HG02798 (cell line): Measurements from ENCODE around the gene RCL1.

Experiments used
- ATAC-seq: cut with Tn5 transposase; IDR thresholded peaks from one replicate; pipeline ENCODE4 v1.9.1; 2021; ENCODE audit warnings: mild to moderate bottlenecking; ENCODE audit not compliant: unreplicated experiment, poor library complexity

RCL1 gene

DNA sequence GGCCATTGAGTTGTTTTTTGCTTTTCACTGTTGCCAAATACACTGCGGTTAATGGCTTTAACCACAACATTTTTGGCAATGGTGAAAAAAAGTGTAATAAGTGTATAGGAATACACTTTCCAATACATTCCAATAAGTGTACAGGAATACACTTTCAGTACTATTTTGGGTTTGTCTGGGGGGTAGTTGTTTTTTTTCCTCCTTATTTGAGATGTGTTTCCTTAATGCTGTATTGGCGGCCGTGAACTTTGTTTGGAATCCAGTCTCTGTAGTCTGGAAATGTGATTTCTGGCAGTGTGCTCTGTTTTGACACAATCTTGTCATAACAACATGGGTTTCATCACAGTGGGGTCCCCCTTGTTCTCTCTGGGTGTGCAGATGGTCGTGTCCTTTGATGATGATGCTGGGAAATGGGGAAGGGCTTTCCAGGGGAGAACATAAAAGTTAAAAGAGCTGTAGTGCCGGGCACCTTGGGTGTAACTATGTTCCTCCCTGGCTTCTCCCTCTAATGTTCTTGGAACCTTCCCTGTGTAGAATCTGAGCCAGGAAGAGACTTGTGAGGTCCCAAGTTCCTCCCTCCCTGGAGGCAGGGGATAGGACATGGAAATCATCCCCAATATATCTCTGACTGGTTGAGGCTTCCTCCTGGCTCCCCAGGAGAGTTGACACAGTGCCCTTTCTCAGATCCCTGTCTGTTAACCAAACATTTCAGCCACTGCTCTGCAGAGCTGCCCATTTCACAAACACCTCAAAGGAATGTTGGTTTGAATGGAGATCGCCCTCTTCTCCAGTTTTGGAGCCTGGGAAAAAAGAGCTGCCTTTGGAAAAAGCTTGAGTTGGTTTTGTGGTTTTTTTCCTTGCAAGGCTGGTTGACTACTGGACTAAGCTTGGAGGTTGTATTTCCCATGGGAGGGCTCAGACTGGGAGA lies 44.8 kb downstream of the RCL1 start:
- no peak for ATAC-seq

DNA sequence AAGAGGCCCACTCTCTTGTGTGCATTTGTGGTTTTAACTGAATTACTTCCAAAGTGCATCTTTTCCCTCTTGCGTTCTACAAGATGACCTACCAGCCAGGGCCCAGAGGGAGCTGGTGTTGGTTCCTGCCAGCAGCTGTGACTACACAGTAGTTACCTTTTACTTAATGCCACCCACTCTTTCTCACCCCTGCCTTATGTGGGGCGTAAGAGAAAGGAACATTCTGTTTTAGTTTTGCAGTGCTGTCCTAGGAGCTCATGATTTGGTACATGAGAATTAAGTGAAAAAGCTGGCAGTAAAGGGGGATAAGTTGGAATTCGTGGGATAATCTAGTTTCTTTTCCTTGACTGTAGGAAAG lies 45.4 kb downstream of the RCL1 start:
- peak; percentile 51 for ATAC-seq

DNA sequence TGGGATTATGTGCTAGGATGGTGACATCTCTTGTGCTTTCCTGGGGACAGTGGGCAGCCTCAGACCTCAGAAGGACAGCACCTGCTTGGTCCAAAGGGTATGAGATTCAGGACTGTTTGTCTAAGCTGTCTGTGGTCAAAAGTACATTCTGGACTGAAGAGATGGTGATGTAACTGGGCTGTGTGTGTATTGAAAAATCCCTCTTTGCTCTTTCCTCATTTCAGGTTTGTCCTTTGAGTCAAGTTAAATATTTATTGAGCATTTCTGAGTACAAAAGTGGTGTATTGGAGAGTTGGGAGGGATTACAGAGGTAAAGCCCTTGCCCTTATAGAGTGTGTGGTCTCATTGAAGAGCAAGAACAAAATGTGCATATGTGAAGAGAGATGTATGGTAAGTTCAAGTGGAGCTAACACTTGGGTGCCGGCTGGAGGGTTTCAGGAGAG lies 46.7 kb downstream of the RCL1 start:
- no peak for ATAC-seq

DNA sequence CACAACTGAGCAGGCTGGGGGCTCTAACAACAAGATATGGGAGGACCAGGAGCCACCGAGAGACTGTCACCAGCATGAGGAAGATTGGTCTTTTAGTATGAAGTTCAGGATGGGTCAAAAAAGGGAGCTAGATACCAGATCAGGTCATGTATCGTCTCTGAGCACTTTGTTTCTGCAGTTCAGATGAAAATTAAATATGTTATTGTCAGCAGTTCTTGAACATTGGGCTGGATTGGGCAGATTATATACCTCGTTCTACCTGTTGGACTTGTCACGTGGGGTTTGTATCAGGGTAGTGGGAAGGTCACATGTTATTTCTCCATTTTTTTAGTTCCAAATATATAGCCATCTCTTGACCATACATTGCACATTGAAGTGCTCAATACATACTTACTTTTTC lies 47.3 kb downstream of the RCL1 start:
- ATAC-seq, result no peak

DNA sequence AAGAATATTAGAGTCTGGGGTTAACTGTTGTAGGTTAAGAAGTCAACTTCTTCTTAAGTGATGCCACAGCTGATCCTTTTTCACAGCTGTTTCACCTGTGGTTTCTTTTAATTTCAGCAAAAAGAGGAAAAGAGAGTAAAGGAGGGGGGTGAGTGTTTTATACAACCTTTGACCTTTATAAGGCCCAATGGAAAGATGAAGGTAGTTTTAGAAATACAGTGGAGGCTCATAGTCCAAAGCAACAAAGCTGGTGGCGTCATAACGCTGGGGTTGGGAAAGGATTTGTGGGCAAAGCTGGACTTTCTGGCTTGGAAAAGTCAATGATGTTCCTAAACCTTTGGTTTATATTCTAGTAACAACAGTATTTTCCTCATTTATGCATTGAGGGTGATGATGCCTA lies 49.5 kb downstream of the RCL1 start:
- ATAC-seq, result no peak

DNA sequence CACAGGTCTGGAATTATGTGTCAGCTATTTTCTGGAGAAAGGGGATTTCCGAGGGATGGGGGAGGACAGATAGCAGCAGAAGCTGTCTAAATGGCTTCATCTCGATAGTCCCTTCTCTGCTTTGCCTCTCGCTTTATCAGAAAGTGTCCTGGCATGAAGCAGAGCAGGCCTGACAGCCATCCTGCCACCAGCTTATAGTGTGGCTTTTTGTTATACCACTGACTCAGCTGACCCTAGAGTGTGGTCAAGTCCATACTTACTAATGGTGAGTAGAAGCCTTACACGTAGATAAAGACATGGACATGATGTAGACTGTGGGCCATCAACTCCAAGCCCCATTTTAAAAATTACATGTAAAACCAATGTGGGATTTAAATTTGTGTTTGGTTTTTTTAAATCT lies 50.0 kb downstream of the RCL1 start:
- ATAC-seq, result no peak

DNA sequence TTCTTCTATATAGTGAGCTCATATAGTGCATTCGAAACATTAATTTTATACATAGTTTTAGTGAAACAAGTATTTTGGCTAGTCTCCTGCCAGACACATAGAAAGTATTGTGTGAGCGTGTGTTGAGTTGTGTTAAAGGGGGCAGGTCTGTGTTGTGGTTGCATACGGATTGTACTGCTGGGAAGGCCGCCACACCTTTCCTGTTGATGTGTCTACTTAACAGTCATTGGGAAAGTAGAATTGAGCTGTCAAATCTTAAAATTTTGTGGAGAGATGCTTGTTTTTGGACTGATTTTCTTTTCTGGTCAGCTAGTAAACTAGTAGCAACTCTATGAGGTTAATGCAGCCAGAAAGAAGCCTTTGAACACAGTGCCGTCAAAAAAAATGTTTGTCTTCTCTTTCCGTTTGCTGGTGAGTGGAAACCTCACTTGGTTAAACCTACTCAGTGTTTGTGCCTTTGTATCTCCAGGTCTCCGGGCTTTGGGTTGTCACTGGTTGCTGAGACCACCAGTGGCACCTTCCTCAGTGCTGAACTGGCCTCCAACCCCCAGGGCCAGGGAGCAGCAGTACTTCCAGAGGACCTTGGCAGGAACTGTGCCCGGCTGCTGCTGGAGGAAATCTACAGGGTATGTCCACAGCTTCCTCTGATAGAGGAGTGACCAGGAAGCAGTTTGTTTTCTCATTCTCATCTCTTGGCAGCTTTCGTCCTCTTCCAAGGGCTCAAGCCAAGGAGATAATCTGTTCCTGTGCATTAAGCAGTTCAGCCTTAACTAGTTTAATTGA lies 51.5 kb downstream of the RCL1 start:
- ATAC-seq, result no peak

DNA sequence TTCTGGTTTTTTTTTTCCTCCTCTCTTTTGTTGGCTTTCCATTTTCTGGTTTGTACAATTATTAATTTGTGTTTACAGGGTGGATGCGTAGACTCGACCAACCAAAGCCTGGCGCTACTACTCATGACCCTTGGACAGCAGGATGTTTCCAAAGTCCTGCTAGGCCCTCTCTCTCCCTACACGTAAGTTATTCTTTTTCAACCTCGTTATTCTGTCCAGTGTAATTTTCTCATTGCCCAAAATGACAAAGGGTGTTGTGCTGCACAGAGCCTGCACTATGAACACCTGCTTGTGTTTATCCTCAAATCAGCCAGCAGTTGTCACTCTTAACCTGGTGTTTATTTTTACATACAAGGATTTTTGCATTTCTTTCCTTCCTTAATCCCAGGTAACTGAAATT lies 56.6 kb downstream of the RCL1 start:
- no peak for ATAC-seq

DNA sequence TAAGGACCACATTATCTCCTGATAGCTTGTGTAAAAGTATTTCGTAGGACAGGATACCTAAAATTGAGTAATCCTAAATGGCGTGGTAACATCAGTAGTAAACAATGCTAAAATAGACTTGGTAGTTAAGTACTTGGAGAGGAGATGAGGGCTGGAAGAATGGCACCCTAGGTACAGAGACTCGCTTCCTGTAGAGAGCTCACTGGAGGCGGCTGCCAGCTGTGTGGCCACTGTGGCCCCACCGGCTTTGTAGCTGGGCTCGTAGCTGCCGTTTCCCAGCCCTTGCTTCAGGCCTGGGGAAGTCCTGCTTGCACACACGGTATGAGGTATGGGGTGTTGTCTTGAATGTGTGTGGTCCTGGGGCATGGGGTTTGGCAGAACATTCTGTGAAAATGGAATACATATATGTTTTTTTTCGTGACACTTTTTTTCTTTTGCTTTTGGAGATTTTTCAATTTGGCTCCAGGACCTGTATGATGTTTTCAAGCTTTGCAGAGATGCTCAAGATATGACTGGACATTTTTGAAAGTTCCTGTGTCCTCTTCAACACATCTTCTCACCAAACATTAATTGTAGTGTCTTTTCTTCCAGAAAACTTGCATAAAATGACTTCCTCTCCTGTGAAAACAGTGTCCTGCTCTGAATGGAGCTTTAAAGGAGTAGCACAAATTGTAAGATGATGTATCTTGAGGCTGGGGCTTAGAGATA lies 58.0 kb downstream of the RCL1 start:
- no peak for ATAC-seq

DNA sequence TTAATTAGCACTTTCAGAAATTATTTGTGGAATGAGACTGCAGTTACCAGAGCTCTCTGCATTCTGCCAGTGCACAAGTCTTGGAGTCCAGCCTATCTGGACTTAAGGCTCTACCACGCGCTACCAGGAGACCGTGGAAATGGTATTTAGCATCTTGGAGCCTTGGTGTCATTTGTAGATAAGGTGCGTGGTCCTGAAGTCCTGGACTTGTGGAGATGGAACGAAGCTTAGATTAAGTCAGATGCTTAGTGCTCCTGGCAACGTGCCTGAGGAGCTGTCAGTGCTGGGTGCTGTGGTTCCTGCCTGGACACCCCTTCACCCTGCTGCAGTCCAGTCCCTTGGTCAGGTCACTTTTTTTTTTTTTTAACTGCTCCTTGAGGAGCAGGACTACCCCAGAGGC lies 59.7 kb downstream of the RCL1 start:
- no peak for ATAC-seq

DNA sequence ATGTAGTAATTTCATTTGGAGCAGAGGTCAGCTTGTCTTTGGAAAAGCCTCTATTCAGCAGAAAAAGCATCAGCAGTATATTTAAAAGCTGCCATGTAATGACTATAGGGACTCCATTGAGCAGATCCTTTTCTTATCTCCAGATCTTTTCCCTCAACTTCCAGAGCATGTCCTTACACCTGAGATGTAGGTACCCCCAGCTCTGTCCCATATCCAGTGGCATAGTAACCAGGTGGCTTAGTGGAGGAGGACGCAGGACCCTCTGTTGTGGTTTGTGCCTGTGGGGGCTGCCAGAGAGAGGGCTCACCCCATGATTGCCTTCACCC lies 61.5 kb downstream of the RCL1 start:
- ATAC-seq, result no peak

DNA sequence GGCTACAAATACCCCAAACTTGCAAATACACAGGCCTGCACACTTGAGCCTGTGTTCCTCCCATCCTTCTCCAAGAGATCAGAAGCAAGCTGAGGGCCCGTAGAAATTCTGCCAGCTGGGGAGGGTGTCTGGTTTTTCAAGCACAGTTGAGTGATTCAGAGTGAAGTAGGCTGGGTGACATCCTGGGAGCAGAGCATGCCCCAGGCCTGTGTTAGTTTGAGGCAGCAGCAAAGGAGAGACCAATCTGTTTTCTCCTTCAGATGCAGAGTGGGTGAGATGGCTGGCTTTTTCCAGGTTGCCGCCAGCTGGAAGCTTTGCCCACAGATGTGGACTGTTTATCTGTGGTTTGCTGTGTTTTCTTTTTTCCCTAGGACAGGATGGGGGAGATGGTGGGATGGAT lies 63.1 kb downstream of the RCL1 start:
- no peak for ATAC-seq

DNA sequence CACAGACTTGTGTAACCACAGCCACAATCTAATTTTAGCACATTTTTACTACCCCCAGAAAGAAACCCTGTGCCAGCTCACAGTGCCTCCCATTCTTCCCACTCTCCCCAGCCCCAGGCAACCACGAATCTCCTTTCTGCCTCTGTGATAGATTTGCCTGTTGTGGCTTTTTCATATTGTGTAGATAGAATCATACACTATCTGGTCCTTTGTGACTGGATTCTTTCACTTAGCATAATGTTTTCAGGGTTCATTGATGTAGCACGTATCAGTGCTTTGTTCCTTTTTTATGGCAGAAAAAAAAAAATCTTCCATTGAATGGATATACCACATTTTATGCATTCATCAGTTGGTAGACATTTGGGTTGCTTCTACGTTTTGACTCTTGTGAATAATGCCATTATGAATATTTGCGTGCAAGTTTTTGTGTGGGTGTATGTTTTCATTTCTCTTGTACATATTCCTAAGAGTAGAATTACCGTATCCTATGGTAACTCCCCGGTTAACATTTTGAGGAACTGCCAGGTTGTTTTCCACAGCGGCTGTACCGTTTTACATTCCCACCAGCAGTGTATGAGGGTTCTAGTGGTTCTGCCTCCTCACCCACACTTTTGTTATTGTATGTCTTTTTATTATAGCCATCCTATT lies 64.5 kb downstream of the RCL1 start:
- ATAC-seq, result no peak

DNA sequence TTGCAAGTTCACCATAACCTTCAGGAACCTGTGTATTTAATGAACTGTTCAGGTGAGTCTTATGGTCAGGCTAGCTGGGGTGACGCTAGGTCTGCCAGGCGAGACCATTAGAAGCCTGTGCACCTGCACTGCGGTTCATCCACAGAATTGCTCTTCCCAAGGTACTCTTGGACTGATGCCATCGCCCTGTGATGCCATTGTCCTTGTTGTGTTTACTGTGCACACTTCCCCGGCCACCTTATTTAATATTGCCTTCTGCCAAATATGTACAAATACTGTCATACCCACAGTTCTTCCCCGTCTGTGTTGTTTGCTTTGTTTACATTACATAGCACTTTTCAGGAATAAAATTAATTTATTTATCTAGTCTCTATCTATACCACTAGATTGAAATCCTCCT lies 66.3 kb downstream of the RCL1 start:
- no peak for ATAC-seq

DNA sequence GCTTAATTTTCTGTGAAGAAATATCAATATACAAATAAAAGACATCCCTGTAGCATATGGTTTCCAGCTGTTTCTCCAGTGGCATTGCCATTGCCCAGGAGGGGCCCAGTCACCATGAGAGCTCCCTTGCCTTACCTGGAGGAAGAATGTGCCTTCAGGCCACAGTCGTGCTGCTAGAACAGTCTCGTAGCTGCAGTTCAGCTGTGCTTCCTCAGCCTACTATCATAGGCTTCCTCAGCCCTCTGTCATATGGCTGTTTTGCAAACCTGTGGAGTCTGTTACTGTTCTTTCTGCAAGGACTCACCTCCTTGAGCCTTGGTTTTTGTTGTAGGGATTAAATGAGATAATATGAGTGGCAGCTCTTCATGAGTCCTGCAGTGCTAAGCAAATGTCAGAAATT lies 67.6 kb downstream of the RCL1 start:
- no peak for ATAC-seq

DNA sequence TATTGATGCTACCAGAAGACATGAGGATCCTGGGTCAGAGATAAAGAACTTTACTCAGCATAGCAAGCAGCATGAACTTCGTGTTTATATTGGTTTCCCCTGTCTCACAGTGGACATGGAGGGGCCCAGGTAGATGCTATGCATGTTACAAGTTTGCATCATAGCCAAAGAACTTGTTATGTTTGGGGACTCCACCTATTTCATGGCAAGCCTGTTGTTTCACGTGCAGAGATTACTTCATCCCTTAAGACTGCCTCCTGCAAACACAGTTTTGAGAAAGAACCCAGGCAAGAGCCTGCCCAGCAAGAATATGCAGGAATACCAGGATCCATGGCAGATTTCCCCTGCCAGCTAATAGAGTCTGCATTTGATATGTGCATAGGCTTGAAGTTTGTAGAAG lies 68.4 kb downstream of the RCL1 start:
- ATAC-seq, result no peak

DNA sequence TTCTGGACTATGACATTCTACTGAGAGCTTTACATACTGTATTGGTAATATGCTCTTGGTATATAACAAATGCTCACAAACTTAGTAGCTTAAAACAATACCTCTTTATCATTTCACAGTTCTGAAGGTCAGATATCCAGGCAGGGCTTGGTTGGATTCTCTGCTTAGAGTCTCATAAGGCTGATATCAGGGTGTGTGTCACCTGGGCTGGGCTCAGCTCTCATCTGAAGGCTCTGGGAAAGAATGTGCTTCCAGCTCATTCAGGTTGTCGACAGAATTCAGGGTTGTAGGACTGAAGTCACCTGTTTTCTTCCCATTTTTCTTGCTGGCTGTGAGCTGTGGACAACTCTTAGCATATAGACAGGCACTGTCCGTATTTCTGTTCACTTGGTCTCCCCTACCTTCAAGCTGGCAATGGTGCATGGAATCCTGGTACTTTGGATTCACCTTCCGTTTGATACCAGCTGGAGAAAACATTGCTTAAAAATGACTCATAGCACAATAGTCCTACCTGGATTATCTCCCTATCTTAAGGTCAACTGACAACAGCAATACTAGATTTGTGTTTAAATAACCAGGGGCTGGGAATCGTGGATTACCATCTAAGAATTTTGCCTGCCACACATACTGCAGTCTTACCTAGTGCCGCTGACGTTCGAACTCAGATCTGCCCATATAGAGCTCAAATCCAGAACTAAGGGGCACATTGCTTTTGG lies 69.2 kb downstream of the RCL1 start:
- no peak for ATAC-seq

DNA sequence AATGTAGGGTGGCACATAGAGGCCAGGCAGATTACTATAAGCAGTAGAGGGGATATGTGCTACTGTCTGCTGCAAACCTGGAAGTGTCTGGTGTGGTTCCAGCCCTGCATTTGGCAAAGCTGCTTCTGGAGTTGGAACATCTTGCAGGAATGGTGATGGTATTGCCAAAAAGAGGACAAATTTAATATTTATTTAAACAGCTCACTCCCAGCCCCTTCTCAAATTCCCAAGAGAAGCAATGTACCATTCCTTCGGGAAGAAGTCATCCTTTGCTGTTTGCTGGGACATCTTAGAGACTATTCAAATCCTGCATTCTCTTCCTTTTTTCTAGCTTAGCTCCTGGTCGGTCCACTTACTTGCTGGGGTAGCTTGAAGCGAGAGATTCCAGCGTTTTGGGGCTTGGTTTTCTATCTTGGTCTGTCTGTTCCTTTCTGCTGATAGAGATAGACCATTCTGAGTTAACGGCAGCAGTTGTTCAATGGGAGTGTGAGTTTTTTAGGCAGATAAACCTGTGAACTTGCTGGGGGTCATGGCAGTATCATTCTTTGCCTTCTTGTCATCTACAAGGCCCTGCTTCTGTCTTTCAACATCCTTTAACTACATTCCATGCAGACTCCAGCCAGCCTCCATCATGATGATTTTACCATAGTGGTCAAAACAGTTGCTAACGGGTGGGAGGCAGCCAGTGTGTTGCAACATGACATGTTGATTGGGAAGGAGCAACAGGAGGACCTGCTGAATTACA lies 69.9 kb downstream of the RCL1 start:
- ATAC-seq, result no peak

DNA sequence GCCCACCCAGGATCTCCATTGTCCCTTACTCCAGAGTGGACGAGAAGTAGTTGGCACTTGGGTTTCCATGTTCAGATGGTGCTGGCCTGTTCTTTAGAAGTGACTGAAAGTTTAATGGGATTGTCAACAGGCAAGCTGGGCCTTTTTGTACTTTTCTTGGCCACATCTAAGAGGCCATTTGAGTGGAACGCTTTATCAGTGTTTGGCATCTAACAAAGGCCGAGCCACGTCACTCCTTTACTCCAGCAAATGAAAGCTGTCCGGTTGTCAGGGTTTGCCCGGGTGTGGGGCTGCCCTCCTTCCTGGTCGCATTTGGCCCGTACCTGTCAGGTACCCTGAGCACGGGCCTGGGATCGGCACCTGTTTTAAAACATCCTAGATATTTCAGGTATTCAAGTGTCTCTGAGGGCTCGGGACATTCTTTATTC lies 71.5 kb downstream of the RCL1 start:
- no peak for ATAC-seq
